ENCODE data around the gene ARID1B. TPM values are rescaled to one million over a fixed set of nuclear protein-coding genes. Genes with fewer than 3 reads are reported as not detected.

The ARID1B gene
- total and polyA plus RNA-seq, 9 of the 15 experiments (the other 6 are each of a cell fraction or from before 2014, with no cell fraction given): 12.5 to 50.5 (median 25.8) TPM

DNA sequence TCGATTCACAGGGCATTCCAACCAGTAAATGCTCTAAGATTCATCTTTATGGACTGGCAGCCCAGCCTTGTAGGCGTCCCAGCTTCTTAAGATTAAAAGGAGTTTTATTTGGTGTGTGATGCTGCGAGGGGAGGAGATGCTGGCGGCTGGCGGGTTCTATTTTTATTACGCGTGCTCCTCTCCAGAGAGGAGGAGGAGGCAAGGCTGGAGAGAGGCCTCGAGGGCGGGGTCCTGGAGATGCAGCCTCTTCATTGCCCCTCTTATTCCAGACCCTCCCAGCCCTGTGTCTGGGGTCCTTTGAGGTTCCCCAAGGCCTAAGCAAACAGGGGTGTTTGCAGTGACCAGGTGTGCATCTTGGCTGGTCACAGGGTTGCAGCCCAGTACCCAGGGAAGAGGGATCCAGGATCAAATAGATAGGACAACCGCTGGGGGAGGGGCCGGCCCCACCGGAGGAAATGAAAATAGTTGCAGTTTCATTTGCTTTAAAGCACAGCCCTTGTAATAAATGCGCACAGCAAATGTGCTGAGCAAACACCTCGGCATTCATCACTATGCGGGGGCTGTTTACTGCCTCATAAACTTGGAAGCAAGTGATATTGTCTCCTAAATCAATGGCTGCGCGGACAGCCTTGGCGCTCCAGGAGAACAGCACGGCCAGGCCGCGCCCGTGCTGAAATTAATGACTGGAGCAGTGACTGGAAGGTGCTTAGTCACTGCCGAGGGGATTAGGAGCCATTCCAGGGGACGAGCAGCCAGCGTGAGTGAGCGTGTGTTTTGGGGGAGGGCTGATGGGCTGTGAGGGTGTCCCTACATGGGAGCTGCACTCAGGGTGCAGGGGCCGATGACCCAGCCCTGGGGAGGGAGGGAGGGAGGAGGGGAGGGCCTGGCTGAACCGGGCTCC, 463.1 kb downstream of the ARID1B start (continued):
- no peak for TF ChIP-seq JUNB (CRISPR knock-in tag; conservative IDR thresholded peaks at IDR 0.05)
- no peak for TF ChIP-seq PRPF4 (IDR thresholded peaks at IDR 0.05; ENCODE audit: insufficient read depth, low read depth, low read length, poor library complexity, severe bottlenecking)
- TF ChIP-seq NR1H2 (CRISPR knock-in tag; IDR thresholded peaks at IDR 0.05): no peak
- TF ChIP-seq CC2D1A (IDR thresholded peaks at IDR 0.05): no peak
- no peak for TF ChIP-seq STAT5B (CRISPR knock-in tag; IDR thresholded peaks at IDR 0.05)
- no peak for TF ChIP-seq TCF3 (CRISPR knock-in tag; IDR thresholded peaks at IDR 0.05)
- no peak for TF ChIP-seq STAG1 (CRISPR knock-in tag; IDR thresholded peaks at IDR 0.05; ENCODE audit: borderline replicate concordance)
- no peak for TF ChIP-seq KLF10 (CRISPR knock-in tag; IDR thresholded peaks at IDR 0.05)
- no peak for TF ChIP-seq EWSR1 (IDR thresholded peaks at IDR 0.05; ENCODE audit: borderline replicate concordance, low read depth, partially characterized antibody)
- TF ChIP-seq ZNF589 (CRISPR knock-in tag; IDR thresholded peaks at IDR 0.05; ENCODE audit: low read depth): no peak
- no peak for TF ChIP-seq CBFA2T2 (conservative IDR thresholded peaks at IDR 0.05)
- TF ChIP-seq BCL6 (CRISPR knock-in tag; IDR thresholded peaks at IDR 0.05): no peak
- 0 out of 2 replicates have a peak, but pooled peaks have one; percentile 50 for TF ChIP-seq GTF2F1 (IDR thresholded peaks at IDR 0.05; ENCODE audit: low read depth, low read length)
- no peak for TF ChIP-seq FOXJ2 (tag; IDR thresholded peaks at IDR 0.05)
- TF ChIP-seq, protein P1, sequence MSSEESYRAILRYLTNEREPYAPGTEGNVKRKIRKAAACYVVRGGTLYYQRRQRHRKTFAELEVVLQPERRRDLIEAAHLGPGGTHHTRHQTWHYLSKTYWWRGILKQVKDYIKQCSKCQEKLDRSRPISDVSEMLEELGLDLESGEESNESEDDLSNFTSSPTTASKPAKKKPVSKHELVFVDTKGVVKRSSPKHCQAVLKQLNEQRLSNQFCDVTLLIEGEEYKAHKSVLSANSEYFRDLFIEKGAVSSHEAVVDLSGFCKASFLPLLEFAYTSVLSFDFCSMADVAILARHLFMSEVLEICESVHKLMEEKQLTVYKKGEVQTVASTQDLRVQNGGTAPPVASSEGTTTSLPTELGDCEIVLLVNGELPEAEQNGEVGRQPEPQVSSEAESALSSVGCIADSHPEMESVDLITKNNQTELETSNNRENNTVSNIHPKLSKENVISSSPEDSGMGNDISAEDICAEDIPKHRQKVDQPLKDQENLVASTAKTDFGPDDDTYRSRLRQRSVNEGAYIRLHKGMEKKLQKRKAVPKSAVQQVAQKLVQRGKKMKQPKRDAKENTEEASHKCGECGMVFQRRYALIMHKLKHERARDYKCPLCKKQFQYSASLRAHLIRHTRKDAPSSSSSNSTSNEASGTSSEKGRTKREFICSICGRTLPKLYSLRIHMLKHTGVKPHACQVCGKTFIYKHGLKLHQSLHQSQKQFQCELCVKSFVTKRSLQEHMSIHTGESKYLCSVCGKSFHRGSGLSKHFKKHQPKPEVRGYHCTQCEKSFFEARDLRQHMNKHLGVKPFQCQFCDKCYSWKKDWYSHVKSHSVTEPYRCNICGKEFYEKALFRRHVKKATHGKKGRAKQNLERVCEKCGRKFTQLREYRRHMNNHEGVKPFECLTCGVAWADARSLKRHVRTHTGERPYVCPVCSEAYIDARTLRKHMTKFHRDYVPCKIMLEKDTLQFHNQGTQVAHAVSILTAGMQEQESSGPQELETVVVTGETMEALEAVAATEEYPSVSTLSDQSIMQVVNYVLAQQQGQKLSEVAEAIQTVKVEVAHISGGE (CRISPR knock-in tag; IDR thresholded peaks at IDR 0.05): no peak
- peak in 1 of 2 experiments; percentile 50; a peak in 1 of 4 replicates for TF ChIP-seq TRIM24 (IDR thresholded peaks at IDR 0.05)
- TF ChIP-seq ZNF778 (CRISPR knock-in tag; IDR thresholded peaks at IDR 0.05): no peak
- TF ChIP-seq, protein P2, sequence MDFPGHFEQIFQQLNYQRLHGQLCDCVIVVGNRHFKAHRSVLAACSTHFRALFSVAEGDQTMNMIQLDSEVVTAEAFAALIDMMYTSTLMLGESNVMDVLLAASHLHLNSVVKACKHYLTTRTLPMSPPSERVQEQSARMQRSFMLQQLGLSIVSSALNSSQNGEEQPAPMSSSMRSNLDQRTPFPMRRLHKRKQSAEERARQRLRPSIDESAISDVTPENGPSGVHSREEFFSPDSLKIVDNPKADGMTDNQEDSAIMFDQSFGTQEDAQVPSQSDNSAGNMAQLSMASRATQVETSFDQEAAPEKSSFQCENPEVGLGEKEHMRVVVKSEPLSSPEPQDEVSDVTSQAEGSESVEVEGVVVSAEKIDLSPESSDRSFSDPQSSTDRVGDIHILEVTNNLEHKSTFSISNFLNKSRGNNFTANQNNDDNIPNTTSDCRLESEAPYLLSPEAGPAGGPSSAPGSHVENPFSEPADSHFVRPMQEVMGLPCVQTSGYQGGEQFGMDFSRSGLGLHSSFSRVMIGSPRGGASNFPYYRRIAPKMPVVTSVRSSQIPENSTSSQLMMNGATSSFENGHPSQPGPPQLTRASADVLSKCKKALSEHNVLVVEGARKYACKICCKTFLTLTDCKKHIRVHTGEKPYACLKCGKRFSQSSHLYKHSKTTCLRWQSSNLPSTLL (IDR thresholded peaks at IDR 0.05): no peak
- TF ChIP-seq CBX2 (IDR thresholded peaks at IDR 0.05; ENCODE audit: insufficient read depth, low read length, poor library complexity, severe bottlenecking): no peak
- TF ChIP-seq KLF16 (IDR thresholded peaks at IDR 0.05): no peak
- no peak for TF ChIP-seq POLR3A (IDR thresholded peaks at IDR 0.05; ENCODE audit: borderline replicate concordance, extremely low read depth, insufficient read depth, insufficient read length)
- no peak for TF ChIP-seq ZNF212 (CRISPR knock-in tag; IDR thresholded peaks at IDR 0.05)
